ENCODE data around the gene TNFAIP1. TPM values are rescaled to one million over a fixed set of nuclear protein-coding genes. Genes with fewer than 3 reads are reported as not detected.
A peak's percentile ranks its signal among the peaks of the same experiment; 100 is the strongest.

TNFAIP1 gene
- total and polyA plus RNA-seq, 7 experiments from 2014 or later: 8.0 to 26.9 (median 19.0) TPM

- Histone ChIP-seq H3K4me3 (ENCODE audit: low read length) (no peak overlapping the region), H3K27me3 (ENCODE audit: control insufficient read depth in 2 of 2, insufficient read depth in 2 of 2, low read length in 2 of 2) (no peaks in the 10 kb centered on the region), H3K36me3 (ENCODE audit: control insufficient read depth in 2 of 3, insufficient read depth in 3 of 3, low read length in 3 of 3) (peaks cover 0 to 21% (median 2%) of the 10 kb centered on the region in 3 experiments), H3K4me1 (ENCODE audit: control insufficient read depth in 2 of 2, insufficient read depth in 2 of 2, low read length in 2 of 2) (peaks cover 3 to 7% of the 10 kb centered on the region in 2 donors), H3K9me3 (ENCODE audit: control insufficient read depth in 2 of 3, low read length in 3 of 3) (no peaks in the 10 kb centered on the region), H3K27ac (ENCODE audit: low read depth, low read length) (no peak overlapping the region)
- Mint-ChIP-seq H3K9me3 (peaks cover 0 to 1% (median 0%) of the 10 kb centered on the region in 11 donors), H3K4me3 (no peak overlapping the region), H3K4me1 (peaks cover 0 to 36% (median 12%) of the 10 kb centered on the region in 7 donors), H3K27me3 (no peaks in the 10 kb centered on the region), H3K36me3 (peaks cover 0 to 18% (median 5%) of the 10 kb centered on the region in 5 donors), H3K27ac (no peak overlapping the region)
- ChIA-PET POLR2A (no interaction called here), CTCF (no interaction called here)
- ATAC-seq (no peak), DNase-seq (no peak)
- intact Hi-C loops (cut with micrococcal nuclease): no loop called here
Observed at GRCh38 chr17:28324267-28324745, 11.3 kb upstream of the TNFAIP1 start.

GRCh38 chr17:28324781-28325180 is 10.8 kb upstream of the TNFAIP1 start:
- ATAC-seq (no peak), DNase-seq (no peak)
- H3K27me3 ChIP-seq (ENCODE audit: control insufficient read depth in 2 of 2, insufficient read depth in 2 of 2, low read length in 2 of 2): no peaks in the 10 kb centered on the region
- intact Hi-C loops (cut with micrococcal nuclease): no loop called here
- ChIA-PET CTCF (no interaction called here), POLR2A (no interaction called here)
- H3K27ac Mint-ChIP-seq: no peak overlapping the region
- peaks cover 0 to 3% of the 10 kb centered on the region in 2 donors for H3K4me1 ChIP-seq (ENCODE audit: control insufficient read depth in 2 of 2, insufficient read depth in 2 of 2, low read length in 2 of 2)
- peaks cover 0 to 1% (median 0%) of the 10 kb centered on the region in 11 donors for H3K9me3 Mint-ChIP-seq
- H3K4me1 Mint-ChIP-seq: peaks cover 0 to 34% (median 9%) of the 10 kb centered on the region in 7 donors
- no peak overlapping the region for H3K27ac ChIP-seq (ENCODE audit: low read depth, low read length)
- H3K9me3 ChIP-seq (ENCODE audit: control insufficient read depth in 2 of 3, low read length in 3 of 3): no peaks in the 10 kb centered on the region
- peaks cover 0 to 23% (median 3%) of the 10 kb centered on the region in 3 experiments for H3K36me3 ChIP-seq (ENCODE audit: control insufficient read depth in 2 of 3, insufficient read depth in 3 of 3, low read length in 3 of 3)
- no peak overlapping the region for H3K4me3 ChIP-seq (ENCODE audit: low read length)
- H3K36me3 Mint-ChIP-seq: peaks cover 0 to 18% (median 5%) of the 10 kb centered on the region in 5 donors
- H3K27me3 Mint-ChIP-seq: no peaks in the 10 kb centered on the region
- no peak overlapping the region for H3K4me3 Mint-ChIP-seq

GRCh38 chr17:28325211-28325610 is 10.3 kb upstream of the TNFAIP1 start:
- Mint-ChIP-seq H3K4me3 (no peak overlapping the region), H3K4me1 (peaks cover 0 to 30% (median 4%) of the 10 kb centered on the region in 7 donors), H3K36me3 (peaks cover 0 to 18% (median 5%) of the 10 kb centered on the region in 5 donors), H3K27me3 (no peaks in the 10 kb centered on the region), H3K9me3 (peaks cover 0 to 1% (median 0%) of the 10 kb centered on the region in 11 donors), H3K27ac (no peak overlapping the region)
- Histone ChIP-seq H3K27me3 (ENCODE audit: control insufficient read depth in 2 of 2, insufficient read depth in 2 of 2, low read length in 2 of 2) (no peaks in the 10 kb centered on the region), H3K9me3 (ENCODE audit: control insufficient read depth in 2 of 3, low read length in 3 of 3) (no peaks in the 10 kb centered on the region), H3K36me3 (ENCODE audit: control insufficient read depth in 2 of 3, insufficient read depth in 3 of 3, low read length in 3 of 3) (peaks cover 0 to 24% (median 3%) of the 10 kb centered on the region in 3 experiments), H3K27ac (ENCODE audit: low read depth, low read length) (no peak overlapping the region), H3K4me3 (ENCODE audit: low read length) (no peak overlapping the region), H3K4me1 (ENCODE audit: control insufficient read depth in 2 of 2, insufficient read depth in 2 of 2, low read length in 2 of 2) (no peaks in the 10 kb centered on the region)
- ATAC-seq (no peak), DNase-seq (no peak)
- ChIA-PET CTCF (no interaction called here), POLR2A (no interaction called here)
- intact Hi-C loops (cut with micrococcal nuclease): no loop called here

GRCh38 chr17:28326114-28326513 is 9.4 kb upstream of the TNFAIP1 start:
- Histone ChIP-seq H3K36me3 (ENCODE audit: control insufficient read depth in 2 of 3, insufficient read depth in 3 of 3, low read length in 3 of 3) (peaks cover 3 to 33% (median 3%) of the 10 kb centered on the region in 3 experiments), H3K27me3 (ENCODE audit: control insufficient read depth in 2 of 2, insufficient read depth in 2 of 2, low read length in 2 of 2) (no peaks in the 10 kb centered on the region), H3K4me3 (ENCODE audit: low read length) (no peak overlapping the region), H3K9me3 (ENCODE audit: control insufficient read depth in 2 of 3, low read length in 3 of 3) (no peaks in the 10 kb centered on the region), H3K4me1 (ENCODE audit: control insufficient read depth in 2 of 2, insufficient read depth in 2 of 2, low read length in 2 of 2) (no peaks in the 10 kb centered on the region), H3K27ac (ENCODE audit: low read depth, low read length) (no peak overlapping the region)
- ATAC-seq: no peak
- ChIA-PET CTCF (no interaction called here), POLR2A (no interaction called here)
- peak overlapping the region in 1 of 9 donors; percentile 56 for H3K27ac Mint-ChIP-seq
- intact Hi-C loops (cut with micrococcal nuclease): no loop called here
- H3K4me3 Mint-ChIP-seq: no peak overlapping the region
- peaks cover 0 to 18% (median 5%) of the 10 kb centered on the region in 5 donors for H3K36me3 Mint-ChIP-seq
- no peak for DNase-seq
- peaks cover 0 to 1% (median 0%) of the 10 kb centered on the region in 11 donors for H3K9me3 Mint-ChIP-seq
- H3K4me1 Mint-ChIP-seq: peaks cover 0 to 21% (median 0%) of the 10 kb centered on the region in 7 donors
- no peaks in the 10 kb centered on the region for H3K27me3 Mint-ChIP-seq

- peaks cover 0 to 14% (median 1%) of the 10 kb centered on the region in 7 donors for H3K4me1 Mint-ChIP-seq
- ATAC-seq (no peak), DNase-seq (peak in 1 of 9 donors; percentile 17)
- H3K27ac Mint-ChIP-seq: peak overlapping the region in 1 of 9 donors; percentile 32
- Histone ChIP-seq H3K36me3 (ENCODE audit: control insufficient read depth in 2 of 3, insufficient read depth in 3 of 3, low read length in 3 of 3) (peaks cover 3 to 43% (median 7%) of the 10 kb centered on the region in 3 experiments), H3K9me3 (ENCODE audit: control insufficient read depth in 2 of 3, low read length in 3 of 3) (no peaks in the 10 kb centered on the region), H3K4me3 (ENCODE audit: low read length) (no peak overlapping the region), H3K27me3 (ENCODE audit: control insufficient read depth in 2 of 2, insufficient read depth in 2 of 2, low read length in 2 of 2) (no peaks in the 10 kb centered on the region), H3K27ac (ENCODE audit: low read depth, low read length) (no peak overlapping the region), H3K4me1 (ENCODE audit: control insufficient read depth in 2 of 2, insufficient read depth in 2 of 2, low read length in 2 of 2) (no peaks in the 10 kb centered on the region)
- ChIA-PET POLR2A (no interaction called here), CTCF (no interaction called here)
- H3K27me3 Mint-ChIP-seq: no peaks in the 10 kb centered on the region
- peaks cover 0 to 25% (median 5%) of the 10 kb centered on the region in 5 donors for H3K36me3 Mint-ChIP-seq
- H3K4me3 Mint-ChIP-seq: no peak overlapping the region
- intact Hi-C loops (cut with micrococcal nuclease): no loop called here
- peaks cover 0 to 1% (median 0%) of the 10 kb centered on the region in 11 donors for H3K9me3 Mint-ChIP-seq
Observed at GRCh38 chr17:28327031-28327607, 8.4 kb upstream of the TNFAIP1 start.

- Histone ChIP-seq H3K36me3 (ENCODE audit: control insufficient read depth in 2 of 3, insufficient read depth in 3 of 3, low read length in 3 of 3) (peaks cover 3 to 45% (median 7%) of the 10 kb centered on the region in 3 experiments), H3K9me3 (ENCODE audit: control insufficient read depth in 2 of 3, low read length in 3 of 3) (no peaks in the 10 kb centered on the region), H3K4me3 (ENCODE audit: low read length) (no peak overlapping the region), H3K27me3 (ENCODE audit: control insufficient read depth in 2 of 2, insufficient read depth in 2 of 2, low read length in 2 of 2) (no peaks in the 10 kb centered on the region), H3K27ac (ENCODE audit: low read depth, low read length) (no peak overlapping the region), H3K4me1 (ENCODE audit: control insufficient read depth in 2 of 2, insufficient read depth in 2 of 2, low read length in 2 of 2) (no peaks in the 10 kb centered on the region)
- Mint-ChIP-seq H3K4me3 (no peak overlapping the region), H3K4me1 (peaks cover 0 to 13% (median 7%) of the 10 kb centered on the region in 7 donors), H3K9me3 (peaks cover 0 to 1% (median 0%) of the 10 kb centered on the region in 11 donors), H3K36me3 (peaks cover 0 to 27% (median 5%) of the 10 kb centered on the region in 5 donors), H3K27ac (peak overlapping the region in 2 of 9 donors; percentile 9 to 32), H3K27me3 (no peaks in the 10 kb centered on the region)
- CTCF ChIA-PET: no interaction called here
- POLR2A ChIA-PET: no interaction called here
- DNase-seq (no peak), ATAC-seq (no peak)
- intact Hi-C loops (cut with micrococcal nuclease): no loop called here
Observed at GRCh38 chr17:28327709-28328108, 7.9 kb upstream of the TNFAIP1 start.

- CTCF ChIA-PET: interaction anchor here (0.7 kb wide), 1 partner anchor 820 kb away, joined by 3 read pairs; no protein-coding TSS in a partner anchor
- intact Hi-C loops (cut with micrococcal nuclease): no loop called here
- DNase-seq (no peak), ATAC-seq (no peak)
- no peaks in the 10 kb centered on the region for H3K4me1 ChIP-seq (ENCODE audit: control insufficient read depth in 2 of 2, insufficient read depth in 2 of 2, low read length in 2 of 2)
- no peaks in the 10 kb centered on the region for H3K9me3 ChIP-seq (ENCODE audit: control insufficient read depth in 2 of 3, low read length in 3 of 3)
- H3K27me3 ChIP-seq (ENCODE audit: control insufficient read depth in 2 of 2, insufficient read depth in 2 of 2, low read length in 2 of 2): no peaks in the 10 kb centered on the region
- Mint-ChIP-seq H3K9me3 (peaks cover 0 to 1% (median 0%) of the 10 kb centered on the region in 11 donors), H3K36me3 (peaks cover 0 to 27% (median 5%) of the 10 kb centered on the region in 5 donors), H3K4me3 (no peak overlapping the region), H3K27ac (peak overlapping the region in 1 of 9 donors; percentile 4), H3K4me1 (peaks cover 0 to 13% (median 9%) of the 10 kb centered on the region in 7 donors), H3K27me3 (no peaks in the 10 kb centered on the region)
- no peak overlapping the region for H3K4me3 ChIP-seq (ENCODE audit: low read length)
- H3K36me3 ChIP-seq (ENCODE audit: control insufficient read depth in 2 of 3, insufficient read depth in 3 of 3, low read length in 3 of 3): peaks cover 3 to 45% (median 7%) of the 10 kb centered on the region in 3 experiments
- no peak overlapping the region for H3K27ac ChIP-seq (ENCODE audit: low read depth, low read length)
- POLR2A ChIA-PET: no interaction called here
Observed at GRCh38 chr17:28328325-28328724, 7.2 kb upstream of the TNFAIP1 start.
